Fibroblast of upper back skin (primary cell): ENCODE measurements around the gene SLC7A5.
A peak's percentile ranks its signal among the peaks of the same experiment; 100 is the strongest.
"Not testable (repeated sequence)": the region's sequence is repeated elsewhere in the genome, so short reads cannot be mapped to it uniquely, and the experiment has no call there.

ENCODE experiments used
- DNase-seq: peaks from one replicate; pipeline ENCODE4 v3.0.0-alpha.2; 2013

Gene SLC7A5

GRCh38 chr16:87869061-87869878 lies at the start of gene SLC7A5:
Gene SLC7A5, minus strand, starts transcription at chr16:87869507. Its CDS starts 85 bp downstream, at chr16:87869422.
- DNase-seq, result peak; percentile 85

- no peak for DNase-seq
Observed at GRCh38 chr16:87918338-87918737, 49.0 kb upstream of the SLC7A5 start.

GRCh38 chr16:87917503-87917902 lies 48.2 kb upstream of the SLC7A5 start:
- no peak for DNase-seq

- DNase-seq, result no peak
Observed at GRCh38 chr16:87914812-87915211, 45.5 kb upstream of the SLC7A5 start.

- DNase-seq, result not testable (repeated sequence)
Observed at GRCh38 chr16:87914021-87914725, 44.9 kb upstream of the SLC7A5 start.

- DNase-seq, result not testable (repeated sequence)
Observed at GRCh38 chr16:87912691-87913090, 43.4 kb upstream of the SLC7A5 start.

GRCh38 chr16:87911106-87911763 lies 41.9 kb upstream of the SLC7A5 start:
- DNase-seq, result peak; percentile 58

- peak; percentile 60 for DNase-seq
Observed at GRCh38 chr16:87909203-87909935, 40.1 kb upstream of the SLC7A5 start.

GRCh38 chr16:87908101-87908500 lies 38.8 kb upstream of the SLC7A5 start:
- DNase-seq, result not testable (repeated sequence)

GRCh38 chr16:87905521-87905920 lies 36.2 kb upstream of the SLC7A5 start:
- not testable (repeated sequence) for DNase-seq

- DNase-seq, result not testable (repeated sequence)
Observed at GRCh38 chr16:87904963-87905362, 35.7 kb upstream of the SLC7A5 start.

GRCh38 chr16:87900489-87900888 lies 31.2 kb upstream of the SLC7A5 start:
- DNase-seq, result not testable (repeated sequence)

- DNase-seq, result no peak
Observed at GRCh38 chr16:87897521-87898505, 28.5 kb upstream of the SLC7A5 start.

- not testable (repeated sequence) for DNase-seq
Observed at GRCh38 chr16:87896924-87897520, 27.7 kb upstream of the SLC7A5 start.

- DNase-seq, result peak; percentile 47
Observed at GRCh38 chr16:87896176-87896890, 27.0 kb upstream of the SLC7A5 start.

- peak; percentile 92 for DNase-seq
Observed at GRCh38 chr16:87895641-87896141, 26.4 kb upstream of the SLC7A5 start.

GRCh38 chr16:87894005-87894404 lies 24.7 kb upstream of the SLC7A5 start:
- peak; percentile 34 for DNase-seq

- DNase-seq, result no peak
Observed at GRCh38 chr16:87891764-87892163, 22.5 kb upstream of the SLC7A5 start.

GRCh38 chr16:87889762-87890161 lies 20.5 kb upstream of the SLC7A5 start:
- DNase-seq, result not testable (repeated sequence)

GRCh38 chr16:87888346-87888745 lies 19.0 kb upstream of the SLC7A5 start:
- DNase-seq, result not testable (repeated sequence)
